HepG2 (cell line): Measurements from ENCODE around the gene RGS19. TPM values are rescaled to one million over a fixed set of nuclear protein-coding genes. Genes with fewer than 3 reads are reported as not detected.
A peak's percentile ranks its signal among the peaks of the same experiment; 100 is the strongest.

Experiments
- ARNTL ChIP-seq: sonication (generic); formaldehyde crosslinking; IDR thresholded peaks from 2 replicates; pipeline ENCODE4 v1.4.0; 2020; ENCODE audit warnings: mild to moderate bottlenecking, missing genetic modification reagents
- ATRX ChIP-seq: sonication (generic); formaldehyde crosslinking; IDR thresholded peaks from 2 replicates; pipeline ENCODE4 v1.4.0; 2020; ENCODE audit warnings: missing genetic modification reagents, borderline replicate concordance
- GATA4 ChIP-seq: sonication (generic); IDR thresholded peaks from 2 replicates; pipeline ENCODE4 v1.6.1; 2016; ENCODE audit warnings: antibody characterized with exemption, low read depth, borderline replicate concordance
- HDAC1 ChIP-seq: sonication (generic); formaldehyde crosslinking; IDR thresholded peaks from 2 replicates; pipeline ENCODE4 v1.5.1; 2020; ENCODE audit warnings: mild to moderate bottlenecking, missing genetic modification reagents
- HINFP ChIP-seq: sonication (generic); formaldehyde crosslinking; IDR thresholded peaks from 2 replicates; pipeline ENCODE4 v1.4.0; 2020; ENCODE audit warnings: low read depth, mild to moderate bottlenecking, missing genetic modification reagents
- KDM2A ChIP-seq: sonication (generic); formaldehyde crosslinking; IDR thresholded peaks from 2 replicates; pipeline ENCODE4 v1.4.0; 2020; ENCODE audit warnings: low read depth, missing genetic modification reagents, borderline replicate concordance
- KDM5A ChIP-seq: fragments of 200-600 bp; sonication (generic); IDR thresholded peaks from 2 replicates; pipeline ENCODE4 v1.7.0; 2018; ENCODE audit warnings: antibody characterized with exemption, mild to moderate bottlenecking, low read length, borderline replicate concordance
- MBD4 ChIP-seq: IDR thresholded peaks from 2 replicates; pipeline ENCODE4 v1.6.1; 2012; ENCODE audit warnings: low read length, inconsistent platforms, borderline replicate concordance
- NFRKB ChIP-seq: fragments of 450-650 bp; IDR thresholded peaks from 2 replicates; pipeline ENCODE4 v1.6.1; 2017
- PAWR ChIP-seq: sonication (generic); formaldehyde crosslinking; IDR thresholded peaks from 2 replicates; pipeline ENCODE4 v1.4.0; 2020; ENCODE audit warnings: missing genetic modification reagents, mild to moderate bottlenecking, borderline replicate concordance
- PCBP2 ChIP-seq: fragments of 200-400 bp; formaldehyde crosslinking; optimal IDR thresholded peaks from 2 replicates; pipeline ENCODE3; 2018; ENCODE audit warnings: low read length, low read depth; ENCODE audit not compliant: poor library complexity, severe bottlenecking
- RORA ChIP-seq: sonication (generic); formaldehyde crosslinking; IDR thresholded peaks from 2 replicates; pipeline ENCODE4 v1.5.0; 2020; ENCODE audit warnings: mild to moderate bottlenecking, missing genetic modification reagents, moderate library complexity
- TEAD3 ChIP-seq: optimal IDR thresholded peaks from 2 replicates; pipeline ENCODE3; 2016; ENCODE audit warnings: borderline replicate concordance
- TFDP2 ChIP-seq: sonication (generic); formaldehyde crosslinking; IDR thresholded peaks from 2 replicates; pipeline ENCODE4 v1.4.0; 2020; ENCODE audit warnings: missing genetic modification reagents
- ZBTB21 ChIP-seq: sonication (generic); formaldehyde crosslinking; IDR thresholded peaks from 2 replicates; pipeline ENCODE4 v1.4.0; 2020; ENCODE audit warnings: missing genetic modification reagents
- ZBTB33 ChIP-seq: sonication (generic); formaldehyde crosslinking; IDR thresholded peaks from 2 replicates; pipeline ENCODE4 v1.4.0; 2020; ENCODE audit warnings: missing genetic modification reagents
- ZFP37 ChIP-seq: sonication (generic); formaldehyde crosslinking; IDR thresholded peaks from 2 replicates; pipeline ENCODE4 v1.4.0; 2020; ENCODE audit warnings: missing genetic modification reagents, borderline replicate concordance
- ZNF205 ChIP-seq: IDR thresholded peaks from 2 replicates; pipeline ENCODE4 v1.6.1; 2018; ENCODE audit warnings: missing biosample characterization, missing genetic modification reagents
- ZNF276 ChIP-seq: sonication (generic); formaldehyde crosslinking; IDR thresholded peaks from 2 replicates; pipeline ENCODE4 v1.4.0; 2020; ENCODE audit warnings: mild to moderate bottlenecking, low read depth, missing genetic modification reagents
- ZNF530 ChIP-seq: sonication (generic); formaldehyde crosslinking; IDR thresholded peaks from 2 replicates; pipeline ENCODE4 v1.5.0; 2020; ENCODE audit warnings: low read depth, mild to moderate bottlenecking, missing genetic modification reagents
- ZNF589 ChIP-seq: sonication (generic); formaldehyde crosslinking; conservative IDR thresholded peaks from 2 replicates; pipeline ENCODE4 v1.8.0; 2022; ENCODE audit warnings: mild to moderate bottlenecking, moderate library complexity, missing genetic modification reagents
- ZNF7 ChIP-seq: IDR thresholded peaks from 2 replicates; pipeline ENCODE4 v1.6.1; 2016; ENCODE audit warnings: missing biosample characterization, missing genetic modification reagents
- ZNF761 ChIP-seq: sonication (generic); formaldehyde crosslinking; conservative IDR thresholded peaks from 2 replicates; pipeline ENCODE4 v1.4.0; 2020; ENCODE audit warnings: mild to moderate bottlenecking, missing genetic modification reagents
- ZNF781 ChIP-seq: sonication (generic); formaldehyde crosslinking; IDR thresholded peaks from 2 replicates; pipeline ENCODE4 v1.5.1; 2020; ENCODE audit warnings: borderline replicate concordance, mild to moderate bottlenecking, missing genetic modification reagents; ENCODE audit errors: not compliant biosample characterization
- ZSCAN29 ChIP-seq: sonication (generic); formaldehyde crosslinking; conservative IDR thresholded peaks from 2 replicates; pipeline ENCODE4 v1.4.0; 2020; ENCODE audit warnings: mild to moderate bottlenecking, missing genetic modification reagents
- polyA plus RNA-seq, 8 experiments: library from polyadenylated mRNA; depleted of rRNA in 3 of 8; stranded (reverse) in 7 of 8; unstranded in 1 of 8; fragments of >200 nt; fragmentation: Illumina TruSeq in 4 of 8; extraction: Trizol in 4 of 8; gene quantifications; 2 replicates each; pipeline versions ENCODE4 v1.2.1 to v1.2.3, GENCODE V29; 2011 to 2016; ENCODE audit warnings: low read depth in 4 of 8, missing spikeins in 1 of 8, mixed read lengths in 1 of 8; ENCODE audit not compliant: insufficient read depth in 1 of 8
- total RNA-seq, 5 experiments: library from RNA; depleted of rRNA; stranded (reverse); fragments of >200 nt; fragmentation: Illumina TruSeq; extraction: Trizol; gene quantifications; 2 replicates each; pipeline ENCODE4 v1.2.3, GENCODE V29; 2016; ENCODE audit warnings: low read depth in 1 of 5

The RGS19 gene
- total and polyA plus RNA-seq, 2 of the 13 experiments (the other 11 are each of a cell fraction or from before 2014, with no cell fraction given), result 10.7 to 11.9 TPM

- TF ChIP-seq ZNF276, result no peak; the same call in 1 of the 2 replicates
- no peak for TF ChIP-seq TEAD3 (CRISPR knock-in tag)
- TF ChIP-seq ZNF530, result no peak; the same call in 1 of the 2 replicates
- TF ChIP-seq KDM5A, result no peak; the same call in 1 of the 2 replicates
- peak; percentile 19 for TF ChIP-seq ZNF781 (CRISPR knock-in tag)
- TF ChIP-seq HINFP (CRISPR knock-in tag), result peak; percentile 55; the same call in 1 of the 2 replicates
- no peak for TF ChIP-seq MBD4
- peak; percentile 27; the same call in 1 of the 2 replicates for TF ChIP-seq ZBTB21 (CRISPR knock-in tag)
- peak; percentile 95 for TF ChIP-seq ZNF761 (CRISPR knock-in tag)
- peak; percentile 71; the same call in 1 of the 2 replicates for TF ChIP-seq ARNTL (CRISPR knock-in tag)
- TF ChIP-seq ZBTB33 (CRISPR knock-in tag), result peak; percentile 15; the same call in 1 of the 2 replicates
- TF ChIP-seq ZSCAN29 (CRISPR knock-in tag), result no peak; the same call in 1 of the 2 replicates
- TF ChIP-seq HDAC1, result peak; percentile 75; the same call in 1 of the 2 replicates
- 0 out of 2 replicates have a peak, but pooled peaks have one; percentile 8 for TF ChIP-seq ZNF7
- no peak for TF ChIP-seq RORA (CRISPR knock-in tag)
- peak; percentile 94 for TF ChIP-seq KDM2A (CRISPR knock-in tag)
- no peak for TF ChIP-seq ATRX
- no peak for TF ChIP-seq PCBP2
- TF ChIP-seq NFRKB, result no peak
- peak; percentile 75 for TF ChIP-seq TFDP2 (CRISPR knock-in tag)
- 0 out of 2 replicates have a peak, but pooled peaks have one; percentile 5 for TF ChIP-seq ZNF205 (CRISPR knock-in tag)
- peak; percentile 94; the same call in 1 of the 2 replicates for TF ChIP-seq ZNF589 (CRISPR knock-in tag)
- no peak for TF ChIP-seq PAWR (CRISPR knock-in tag)
- TF ChIP-seq GATA4, result peak; percentile 63; the same call in 1 of the 2 replicates
- TF ChIP-seq ZFP37 (CRISPR knock-in tag), result no peak
Observed at GRCh38 chr20:64035933-64036345, 43.4 kb downstream of the RGS19 start, which contains the start of gene C20orf204 (continued).
